H1 (cell line): ENCODE results near the gene ROBO4. TPM values are rescaled to one million over a fixed set of nuclear protein-coding genes. Genes with fewer than 3 reads are reported as not detected.

ENCODE experiments used
- CTCF ChIA-PET: fragments of 300-600 bp; sonication (Branson Sonifier 250); formaldehyde crosslinking; loops from one replicate; lab custom pipeline; 2021; ENCODE audit not compliant: partially characterized antibody; lab: Charles Lee
- POLR2A ChIA-PET: fragments of 300-600 bp; sonication (Branson Sonifier 250); formaldehyde crosslinking; loops from one replicate; lab custom pipeline; 2021; ENCODE audit warnings: inconsistent platforms; ENCODE audit not compliant: partially characterized antibody; lab: Charles Lee
- DNase-seq, 2 experiments: peaks; one replicate each; pipeline versions ENCODE4 v3.0.0 to v3.0.0-alpha.2; 2010 to 2022; ENCODE audit warnings: low spot score in 2 of 2, low read depth in 1 of 2, mixed read lengths in 1 of 2
- FAIRE-seq: peaks from 2 replicates; lab custom pipeline; 2011; peaks lifted over from hg19 to GRCh38; lab: Jason Lieb, UNC
- H2AFZ ChIP-seq: 2 replicates; pipeline ENCODE4 v1.8.1; 2012; ENCODE audit warnings: low read length, inconsistent platforms
- H2AK5ac ChIP-seq: 2 replicates; pipeline ENCODE4 v1.6.1; 2013; ENCODE audit warnings: low read depth, low read length
- H2BK120ac ChIP-seq: replicated peaks from 2 replicates; pipeline ENCODE3; 2013; ENCODE audit warnings: low read depth, low read length, inconsistent platforms
- H2BK12ac ChIP-seq: 2 replicates; pipeline ENCODE4 v1.6.1; 2013; ENCODE audit warnings: low read depth, low read length
- H2BK15ac ChIP-seq: 2 replicates; pipeline ENCODE4 v1.6.1; 2013; ENCODE audit warnings: low read length
- H2BK20ac ChIP-seq: 2 replicates; pipeline ENCODE4 v1.6.1; 2013; ENCODE audit warnings: low read length
- H2BK5ac ChIP-seq: 2 replicates; pipeline ENCODE4 v1.6.1; 2013; ENCODE audit warnings: low read depth, low read length
- H3K14ac ChIP-seq: 2 replicates; pipeline ENCODE4 v1.6.1; 2013; ENCODE audit warnings: inconsistent platforms; ENCODE audit not compliant: insufficient read length
- H3K18ac ChIP-seq: 2 replicates; pipeline ENCODE4 v1.6.1; 2013; ENCODE audit warnings: low read length; ENCODE audit errors: extremely low read depth
- H3K23ac ChIP-seq: 2 replicates; pipeline ENCODE4 v1.6.1; 2013; ENCODE audit warnings: inconsistent platforms; ENCODE audit not compliant: insufficient read length
- H3K23me2 ChIP-seq: 2 replicates; pipeline ENCODE4 v1.6.1; 2013; ENCODE audit warnings: low read depth, low read length
- H3K27ac ChIP-seq: 2 replicates; pipeline ENCODE4 v1.6.1; 2011; ENCODE audit warnings: low read depth, low read length, inconsistent platforms
- H3K27me3 ChIP-seq, 4 experiments: replicated peaks in 1 of 4; 1 replicate in 1 of 4; 2 replicates in 3 of 4; pipeline versions ENCODE4 v1.6.1 to v1.8.1; 2011 to 2013; ENCODE audit warnings: low read length in 3 of 4, mild to moderate bottlenecking in 3 of 4, inconsistent platforms in 2 of 4, mixed read lengths in 2 of 4, moderate library complexity in 1 of 4; ENCODE audit not compliant: control insufficient read depth in 3 of 4, insufficient read depth in 3 of 4; ENCODE audit errors: extremely low read depth in 1 of 4
- H3K36me3 ChIP-seq, 4 experiments: 2 replicates each; pipeline versions ENCODE4 v1.6.1 to v1.8.1; 2011 to 2013; ENCODE audit warnings: mild to moderate bottlenecking in 4 of 4, low read length in 3 of 4, moderate library complexity in 2 of 4, control low read depth in 1 of 4, inconsistent platforms in 1 of 4; ENCODE audit not compliant: insufficient read depth in 4 of 4, control insufficient read depth in 2 of 4
- H3K4ac ChIP-seq: replicated peaks from 2 replicates; pipeline ENCODE3; 2013; ENCODE audit warnings: low read length, low read depth, mixed read lengths, inconsistent platforms; ENCODE audit not compliant: insufficient read length
- H3K4me1 ChIP-seq, 4 experiments: replicated peaks in 1 of 4; 1 replicate in 1 of 4; 2 replicates in 3 of 4; pipeline versions ENCODE4 v1.6.1 to v1.8.1; 2011 to 2013; ENCODE audit warnings: low read length in 3 of 4, inconsistent platforms in 2 of 4, mixed read lengths in 1 of 4; ENCODE audit not compliant: insufficient read depth in 4 of 4, control insufficient read depth in 3 of 4
- H3K4me2 ChIP-seq, 2 experiments: 2 replicates each; pipeline versions ENCODE4 v1.6.1 to v1.8.1; 2011 to 2013; ENCODE audit warnings: low read depth in 2 of 2, low read length in 2 of 2, control low read depth in 1 of 2, inconsistent platforms in 1 of 2, mild to moderate bottlenecking in 1 of 2; ENCODE audit not compliant: insufficient read depth in 1 of 2
- H3K4me3 ChIP-seq, 4 experiments: fragments of 200-600, 300-600 bp in 1 of 4; sonication (generic), shearing (Covaris generic), sonication (Bioruptor Twin) in 1 of 4; 2 replicates each; pipeline versions ENCODE4 v1.5.1 to v1.8.1; 2011 to 2016; ENCODE audit warnings: low read length in 4 of 4, low read depth in 3 of 4, control low read depth in 2 of 4, inconsistent platforms in 2 of 4, mild to moderate bottlenecking in 2 of 4, mixed read lengths in 1 of 4, moderate library complexity in 1 of 4; ENCODE audit not compliant: insufficient read depth in 2 of 4; ENCODE audit errors: extremely low read depth in 1 of 4
- H3K56ac ChIP-seq: replicated peaks from 2 replicates; pipeline ENCODE3; 2013; ENCODE audit warnings: low read depth, mild to moderate bottlenecking, mixed read lengths, low read length, inconsistent platforms; ENCODE audit not compliant: insufficient read length
- H3K79me1 ChIP-seq: 2 replicates; pipeline ENCODE4 v1.6.1; 2013; ENCODE audit warnings: low read depth, low read length, control low read depth
- H3K79me2 ChIP-seq, 2 experiments: 2 replicates each; pipeline versions ENCODE4 v1.6.1 to v1.8.1; 2012 to 2013; ENCODE audit warnings: low read length in 2 of 2, mild to moderate bottlenecking in 2 of 2, inconsistent platforms in 1 of 2; ENCODE audit not compliant: insufficient read depth in 2 of 2, control insufficient read depth in 1 of 2
- H3K9ac ChIP-seq, 4 experiments: replicated peaks in 1 of 4; 1 replicate in 1 of 4; 2 replicates in 3 of 4; pipeline versions ENCODE4 v1.6.1 to v1.8.1; 2011 to 2013; ENCODE audit warnings: low read depth in 3 of 4, low read length in 3 of 4, control low read depth in 2 of 4, mild to moderate bottlenecking in 2 of 4, moderate library complexity in 2 of 4, inconsistent platforms in 1 of 4; ENCODE audit errors: extremely low read depth in 1 of 4
- H3K9me3 ChIP-seq, 2 experiments: 2 replicates each; pipeline versions ENCODE4 v1.6.1 to v1.8.1; 2012 to 2013; ENCODE audit warnings: mild to moderate bottlenecking in 2 of 2, moderate library complexity in 2 of 2, control low read depth in 1 of 2, inconsistent platforms in 1 of 2, low read depth in 1 of 2, low read length in 1 of 2, mixed read lengths in 1 of 2; ENCODE audit not compliant: insufficient read depth in 2 of 2
- H4K20me1 ChIP-seq, 2 experiments: replicated peaks in 1 of 2; 2 replicates each; pipeline versions ENCODE3 to v1.8.1; 2011 to 2013; ENCODE audit warnings: inconsistent platforms in 2 of 2, low read length in 2 of 2, mild to moderate bottlenecking in 1 of 2; ENCODE audit not compliant: insufficient read depth in 2 of 2, control insufficient read depth in 1 of 2
- H4K5ac ChIP-seq: 2 replicates; pipeline ENCODE4 v1.6.1; 2013; ENCODE audit warnings: low read length, low read depth, mixed read lengths, inconsistent platforms; ENCODE audit not compliant: insufficient read length
- H4K8ac ChIP-seq: 2 replicates; pipeline ENCODE4 v1.8.0; 2013; ENCODE audit warnings: mild to moderate bottlenecking, moderate library complexity, low read length, inconsistent platforms; ENCODE audit not compliant: insufficient read depth; ENCODE audit errors: extremely low read depth
- H4K91ac ChIP-seq: replicated peaks from 2 replicates; pipeline ENCODE3; 2013; ENCODE audit warnings: low read length, mixed read lengths, inconsistent platforms; ENCODE audit not compliant: insufficient read length
- CTCF ChIP-seq, 3 experiments: IDR thresholded peaks; 1 replicate in 2 of 3; 2 replicates in 1 of 3; pipeline versions ENCODE4 v1.5.1 to v1.6.1; 2011; ENCODE audit warnings: low read length in 3 of 3, mild to moderate bottlenecking in 3 of 3, inconsistent platforms in 2 of 3, low read depth in 1 of 3, moderate library complexity in 1 of 3; ENCODE audit not compliant: insufficient read depth in 1 of 3; ENCODE audit errors: control extremely low read depth in 1 of 3
- RAD21 ChIP-seq, 2 experiments: IDR thresholded peaks in 1 of 2; conservative IDR thresholded peaks in 1 of 2; 2 replicates each; pipeline ENCODE4 v1.6.1; 2011; ENCODE audit warnings: low read depth in 2 of 2, low read length in 2 of 2, improper control_type of control experiment in 1 of 2, inconsistent platforms in 1 of 2, mild to moderate bottlenecking in 1 of 2, moderate library complexity in 1 of 2
- RFX5 ChIP-seq: IDR thresholded peaks from 2 replicates; pipeline ENCODE4 v1.6.1; 2011; ENCODE audit warnings: low read depth, low read length, improper control_type of control experiment, borderline replicate concordance
- SIN3A ChIP-seq, 2 experiments: IDR thresholded peaks in 1 of 2; conservative IDR thresholded peaks in 1 of 2; 2 replicates each; pipeline ENCODE4 v1.6.1; 2011 to 2012; ENCODE audit warnings: low read length in 2 of 2, improper control_type of control experiment in 1 of 2, low read depth in 1 of 2, mild to moderate bottlenecking in 1 of 2
- SUZ12 ChIP-seq: fragments of 200-600 bp; sonication (generic); IDR thresholded peaks from 2 replicates; pipeline ENCODE4 v1.6.1; 2012; ENCODE audit warnings: mild to moderate bottlenecking, inconsistent platforms, low read length, moderate library complexity, mixed read lengths
- TBP ChIP-seq: IDR thresholded peaks from 2 replicates; pipeline ENCODE4 v1.6.1; 2011; ENCODE audit warnings: low read depth, low read length, improper control_type of control experiment
- USF2 ChIP-seq: IDR thresholded peaks from 2 replicates; pipeline ENCODE4 v1.6.1; 2011; ENCODE audit warnings: low read length, improper control_type of control experiment
- WGBS, 2 experiments: shearing (Covaris generic) in 1 of 2; methylation state at CpG; one replicate each; pipeline versions ENCODE4 v1.1.6 to v1.1.7; 2013 to 2015; ENCODE audit warnings: low lambda C conversion rate in 2 of 2, mixed read lengths in 2 of 2, inconsistent platforms in 1 of 2, low coverage in 1 of 2, missing lambda C conversion rate in 1 of 2; ENCODE audit not compliant: insufficient replicate concordance in 2 of 2, insufficient coverage in 1 of 2, insufficient read length in 1 of 2; ENCODE audit errors: extremely low coverage in 1 of 2, missing lambda C conversion rate in 1 of 2; 5-methylcytosine and 5-hydroxymethylcytosine counted together
- polyA plus RNA-seq, 7 experiments: library from polyadenylated mRNA; depleted of rRNA in 3 of 7; stranded (reverse) in 5 of 7; unstranded in 2 of 7; fragments of >200 nt in 5 of 7; fragments of 200-250 nt in 2 of 7; gene quantifications; 1 replicate in 5 of 7; 2 replicates in 1 of 7; 4 replicates in 1 of 7; pipeline versions ENCODE4 v1.2.1 to v1.2.3, GENCODE V29; 2011 to 2013; ENCODE audit warnings: missing spikeins in 2 of 7, mixed read lengths in 2 of 7
- total RNA-seq: library from RNA; stranded (reverse); fragmentation: NEBNext Ultra II Directional; extraction: Animal tissue kit (Norgen Biotek cat#: 25700); gene quantifications from 2 replicates; pipeline ENCODE4 v1.2.1, GENCODE V29; 2021

The ROBO4 gene
- total and polyA plus RNA-seq, 2 of the 8 experiments (the other 6 are each of a cell fraction or from before 2014, with no cell fraction given) = 0.03 TPM; not detected in 1

- Histone ChIP-seq H3K4me1 (peaks cover 0 to 3% (median 0%) of the 10 kb centered on the region in 4 experiments; a peak in 1 of 7 replicates), H3K27ac (no peak overlapping the region), H4K91ac (no peak overlapping the region), H3K23me2 (no peaks in the 10 kb centered on the region; the same call in 1 of the 2 replicates), H3K79me1 (no peaks in the 10 kb centered on the region), H2BK120ac (no peak overlapping the region), H2BK20ac (no peak overlapping the region), H3K4me2 (no peak overlapping the region), H2BK12ac (no peak overlapping the region), H2AK5ac (no peak overlapping the region), H4K8ac (no peak overlapping the region), H3K9me3 (no peaks in the 10 kb centered on the region), H3K79me2 (no peaks in the 10 kb centered on the region), H2BK5ac (no peak overlapping the region), H4K20me1 (no peaks in the 10 kb centered on the region), H3K27me3 (peaks cover 0 to 2% (median 0%) of the 10 kb centered on the region in 4 experiments; a peak in 4 of 7 replicates), H3K9ac (no peak overlapping the region), H3K36me3 (no peaks in the 10 kb centered on the region), H3K56ac (no peak overlapping the region), H2BK15ac (no peak overlapping the region), H3K18ac (no peak overlapping the region), H2AFZ (no peak overlapping the region), H3K4me3 (no peak overlapping the region), H3K14ac (no peak overlapping the region), H3K4ac (no peak overlapping the region), H4K5ac (no peak overlapping the region), H3K23ac (no peak overlapping the region)
- DNase-seq = no peak
- ChIA-PET CTCF (interaction anchor here (0.6 to 5.8 kb wide), 20 partner anchors 10 to 494 kb away, joined by 3 to 38 read pairs (median 4); partner anchors contain the start of genes CCDC15, HEPN1 and SLC37A2), POLR2A (interaction anchor here (0.6 kb wide), 1 partner anchor 153 kb away, joined by 3 read pairs; no protein-coding TSS in a partner anchor)
- no peak for FAIRE-seq
- WGBS, 2 experiments = 88% methylated on average over 4 of the region's 4 CpGs; no CpG with 5 or more reads in 1 of the 2 experiments
- peak in 2 of 3 experiments; percentile 1 to 14; a peak in 1 of 4 replicates for TF ChIP-seq CTCF (IDR thresholded peaks at IDR 0.05; ENCODE audit: control extremely low read depth in 1 of 3, insufficient read depth in 1 of 3, low read depth in 1 of 3, low read length in 3 of 3)
- no peak for TF ChIP-seq RFX5
- no peak for TF ChIP-seq SIN3A (conservative IDR thresholded peaks at IDR 0.05 in 1 of 2, IDR thresholded peaks at IDR 0.05 in 1 of 2; ENCODE audit: low read depth in 1 of 2, low read length in 2 of 2)
- TF ChIP-seq RAD21 (IDR thresholded peaks at IDR 0.05 in 1 of 2, conservative IDR thresholded peaks at IDR 0.05 in 1 of 2; ENCODE audit: low read depth in 2 of 2, low read length in 2 of 2) = 0 out of 4 replicates have a peak, but pooled peaks of 1 of the 2 experiments have one; percentile 2
- TF ChIP-seq TBP = no peak
- TF ChIP-seq SUZ12 = no peak
- TF ChIP-seq USF2 = no peak
Observed at GRCh38 chr11:124934862-124935547, 37.3 kb upstream of the ROBO4 start.
